ENCODE measurements around the gene UNC5CL.

DNA sequence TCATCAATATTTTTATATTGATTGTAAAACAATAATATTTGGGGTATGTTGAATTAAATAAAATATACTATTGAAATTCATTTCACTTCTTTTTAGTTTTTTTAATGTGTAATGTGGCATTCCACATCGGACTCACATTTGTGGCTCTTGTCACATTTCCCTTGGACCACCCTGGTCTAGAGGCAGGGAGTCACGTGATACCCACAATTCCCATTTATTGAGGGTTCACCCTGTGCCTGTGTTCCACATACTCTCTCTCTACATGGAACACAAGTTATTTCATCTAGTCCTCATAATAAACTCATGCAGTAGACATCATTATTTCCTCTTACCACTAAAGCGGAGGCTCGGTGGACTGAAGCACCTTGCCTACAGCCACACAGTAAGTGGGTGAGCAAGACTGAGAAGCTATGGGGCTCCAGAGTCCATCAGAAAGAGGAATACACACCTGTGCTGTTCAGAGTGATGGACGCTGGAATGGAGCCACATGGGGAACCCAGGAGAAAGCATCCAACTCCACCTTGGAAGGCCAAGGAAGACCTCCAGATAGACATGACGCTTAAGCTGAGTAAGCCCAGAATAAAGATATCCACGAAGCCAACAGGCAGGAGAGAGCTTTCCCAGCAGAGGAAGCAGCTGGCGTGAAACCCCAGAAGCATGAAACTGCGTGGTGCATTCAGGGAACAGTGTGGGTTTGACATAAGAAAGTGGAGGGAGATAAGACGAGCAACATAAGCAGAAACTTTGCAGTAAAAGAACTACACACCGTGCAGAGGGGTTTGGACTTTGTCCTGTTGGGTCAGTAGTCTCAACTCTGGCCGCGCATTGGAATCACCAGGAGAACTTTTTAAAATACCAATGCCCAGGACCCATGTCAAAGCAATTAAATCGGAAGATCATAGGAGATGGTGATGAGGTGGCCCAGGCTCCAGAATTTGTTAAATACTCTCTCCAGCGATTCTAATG lies 49.5 kb downstream of the UNC5CL start:
- TF ChIP-seq, protein P1, sequence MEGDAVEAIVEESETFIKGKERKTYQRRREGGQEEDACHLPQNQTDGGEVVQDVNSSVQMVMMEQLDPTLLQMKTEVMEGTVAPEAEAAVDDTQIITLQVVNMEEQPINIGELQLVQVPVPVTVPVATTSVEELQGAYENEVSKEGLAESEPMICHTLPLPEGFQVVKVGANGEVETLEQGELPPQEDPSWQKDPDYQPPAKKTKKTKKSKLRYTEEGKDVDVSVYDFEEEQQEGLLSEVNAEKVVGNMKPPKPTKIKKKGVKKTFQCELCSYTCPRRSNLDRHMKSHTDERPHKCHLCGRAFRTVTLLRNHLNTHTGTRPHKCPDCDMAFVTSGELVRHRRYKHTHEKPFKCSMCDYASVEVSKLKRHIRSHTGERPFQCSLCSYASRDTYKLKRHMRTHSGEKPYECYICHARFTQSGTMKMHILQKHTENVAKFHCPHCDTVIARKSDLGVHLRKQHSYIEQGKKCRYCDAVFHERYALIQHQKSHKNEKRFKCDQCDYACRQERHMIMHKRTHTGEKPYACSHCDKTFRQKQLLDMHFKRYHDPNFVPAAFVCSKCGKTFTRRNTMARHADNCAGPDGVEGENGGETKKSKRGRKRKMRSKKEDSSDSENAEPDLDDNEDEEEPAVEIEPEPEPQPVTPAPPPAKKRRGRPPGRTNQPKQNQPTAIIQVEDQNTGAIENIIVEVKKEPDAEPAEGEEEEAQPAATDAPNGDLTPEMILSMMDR (conservative IDR thresholded peaks at IDR 0.05; ENCODE audit: low read depth in 2 of 2), result no peak
- TF ChIP-seq POLR2AphosphoS5 (IDR thresholded peaks at IDR 0.05; ENCODE audit: low read depth) (no peak), EZH2 (IDR thresholded peaks at IDR 0.05; ENCODE audit: low read depth, unreplicated experiment) (no peak), JUNB (IDR thresholded peaks at IDR 0.05; ENCODE audit: unreplicated experiment) (no peak), EZH2phosphoT487 (IDR thresholded peaks at IDR 0.05; ENCODE audit: unreplicated experiment) (no peak), ZNF331 (CRISPR knock-in tag; IDR thresholded peaks at IDR 0.05; ENCODE audit: low read depth) (no peak), CREB1 (CRISPR knock-in tag; IDR thresholded peaks at IDR 0.05; ENCODE audit: low read depth) (no peak), NANOG (IDR thresholded peaks at IDR 0.05; ENCODE audit: borderline replicate concordance) (no peak), ZNF114 (CRISPR knock-in tag; IDR thresholded peaks at IDR 0.05) (no peak)
- TF ChIP-seq, protein P2, sequence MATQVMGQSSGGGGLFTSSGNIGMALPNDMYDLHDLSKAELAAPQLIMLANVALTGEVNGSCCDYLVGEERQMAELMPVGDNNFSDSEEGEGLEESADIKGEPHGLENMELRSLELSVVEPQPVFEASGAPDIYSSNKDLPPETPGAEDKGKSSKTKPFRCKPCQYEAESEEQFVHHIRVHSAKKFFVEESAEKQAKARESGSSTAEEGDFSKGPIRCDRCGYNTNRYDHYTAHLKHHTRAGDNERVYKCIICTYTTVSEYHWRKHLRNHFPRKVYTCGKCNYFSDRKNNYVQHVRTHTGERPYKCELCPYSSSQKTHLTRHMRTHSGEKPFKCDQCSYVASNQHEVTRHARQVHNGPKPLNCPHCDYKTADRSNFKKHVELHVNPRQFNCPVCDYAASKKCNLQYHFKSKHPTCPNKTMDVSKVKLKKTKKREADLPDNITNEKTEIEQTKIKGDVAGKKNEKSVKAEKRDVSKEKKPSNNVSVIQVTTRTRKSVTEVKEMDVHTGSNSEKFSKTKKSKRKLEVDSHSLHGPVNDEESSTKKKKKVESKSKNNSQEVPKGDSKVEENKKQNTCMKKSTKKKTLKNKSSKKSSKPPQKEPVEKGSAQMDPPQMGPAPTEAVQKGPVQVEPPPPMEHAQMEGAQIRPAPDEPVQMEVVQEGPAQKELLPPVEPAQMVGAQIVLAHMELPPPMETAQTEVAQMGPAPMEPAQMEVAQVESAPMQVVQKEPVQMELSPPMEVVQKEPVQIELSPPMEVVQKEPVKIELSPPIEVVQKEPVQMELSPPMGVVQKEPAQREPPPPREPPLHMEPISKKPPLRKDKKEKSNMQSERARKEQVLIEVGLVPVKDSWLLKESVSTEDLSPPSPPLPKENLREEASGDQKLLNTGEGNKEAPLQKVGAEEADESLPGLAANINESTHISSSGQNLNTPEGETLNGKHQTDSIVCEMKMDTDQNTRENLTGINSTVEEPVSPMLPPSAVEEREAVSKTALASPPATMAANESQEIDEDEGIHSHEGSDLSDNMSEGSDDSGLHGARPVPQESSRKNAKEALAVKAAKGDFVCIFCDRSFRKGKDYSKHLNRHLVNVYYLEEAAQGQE (IDR thresholded peaks at IDR 0.05; ENCODE audit: unreplicated experiment), result no peak
- TF ChIP-seq, protein P3, sequence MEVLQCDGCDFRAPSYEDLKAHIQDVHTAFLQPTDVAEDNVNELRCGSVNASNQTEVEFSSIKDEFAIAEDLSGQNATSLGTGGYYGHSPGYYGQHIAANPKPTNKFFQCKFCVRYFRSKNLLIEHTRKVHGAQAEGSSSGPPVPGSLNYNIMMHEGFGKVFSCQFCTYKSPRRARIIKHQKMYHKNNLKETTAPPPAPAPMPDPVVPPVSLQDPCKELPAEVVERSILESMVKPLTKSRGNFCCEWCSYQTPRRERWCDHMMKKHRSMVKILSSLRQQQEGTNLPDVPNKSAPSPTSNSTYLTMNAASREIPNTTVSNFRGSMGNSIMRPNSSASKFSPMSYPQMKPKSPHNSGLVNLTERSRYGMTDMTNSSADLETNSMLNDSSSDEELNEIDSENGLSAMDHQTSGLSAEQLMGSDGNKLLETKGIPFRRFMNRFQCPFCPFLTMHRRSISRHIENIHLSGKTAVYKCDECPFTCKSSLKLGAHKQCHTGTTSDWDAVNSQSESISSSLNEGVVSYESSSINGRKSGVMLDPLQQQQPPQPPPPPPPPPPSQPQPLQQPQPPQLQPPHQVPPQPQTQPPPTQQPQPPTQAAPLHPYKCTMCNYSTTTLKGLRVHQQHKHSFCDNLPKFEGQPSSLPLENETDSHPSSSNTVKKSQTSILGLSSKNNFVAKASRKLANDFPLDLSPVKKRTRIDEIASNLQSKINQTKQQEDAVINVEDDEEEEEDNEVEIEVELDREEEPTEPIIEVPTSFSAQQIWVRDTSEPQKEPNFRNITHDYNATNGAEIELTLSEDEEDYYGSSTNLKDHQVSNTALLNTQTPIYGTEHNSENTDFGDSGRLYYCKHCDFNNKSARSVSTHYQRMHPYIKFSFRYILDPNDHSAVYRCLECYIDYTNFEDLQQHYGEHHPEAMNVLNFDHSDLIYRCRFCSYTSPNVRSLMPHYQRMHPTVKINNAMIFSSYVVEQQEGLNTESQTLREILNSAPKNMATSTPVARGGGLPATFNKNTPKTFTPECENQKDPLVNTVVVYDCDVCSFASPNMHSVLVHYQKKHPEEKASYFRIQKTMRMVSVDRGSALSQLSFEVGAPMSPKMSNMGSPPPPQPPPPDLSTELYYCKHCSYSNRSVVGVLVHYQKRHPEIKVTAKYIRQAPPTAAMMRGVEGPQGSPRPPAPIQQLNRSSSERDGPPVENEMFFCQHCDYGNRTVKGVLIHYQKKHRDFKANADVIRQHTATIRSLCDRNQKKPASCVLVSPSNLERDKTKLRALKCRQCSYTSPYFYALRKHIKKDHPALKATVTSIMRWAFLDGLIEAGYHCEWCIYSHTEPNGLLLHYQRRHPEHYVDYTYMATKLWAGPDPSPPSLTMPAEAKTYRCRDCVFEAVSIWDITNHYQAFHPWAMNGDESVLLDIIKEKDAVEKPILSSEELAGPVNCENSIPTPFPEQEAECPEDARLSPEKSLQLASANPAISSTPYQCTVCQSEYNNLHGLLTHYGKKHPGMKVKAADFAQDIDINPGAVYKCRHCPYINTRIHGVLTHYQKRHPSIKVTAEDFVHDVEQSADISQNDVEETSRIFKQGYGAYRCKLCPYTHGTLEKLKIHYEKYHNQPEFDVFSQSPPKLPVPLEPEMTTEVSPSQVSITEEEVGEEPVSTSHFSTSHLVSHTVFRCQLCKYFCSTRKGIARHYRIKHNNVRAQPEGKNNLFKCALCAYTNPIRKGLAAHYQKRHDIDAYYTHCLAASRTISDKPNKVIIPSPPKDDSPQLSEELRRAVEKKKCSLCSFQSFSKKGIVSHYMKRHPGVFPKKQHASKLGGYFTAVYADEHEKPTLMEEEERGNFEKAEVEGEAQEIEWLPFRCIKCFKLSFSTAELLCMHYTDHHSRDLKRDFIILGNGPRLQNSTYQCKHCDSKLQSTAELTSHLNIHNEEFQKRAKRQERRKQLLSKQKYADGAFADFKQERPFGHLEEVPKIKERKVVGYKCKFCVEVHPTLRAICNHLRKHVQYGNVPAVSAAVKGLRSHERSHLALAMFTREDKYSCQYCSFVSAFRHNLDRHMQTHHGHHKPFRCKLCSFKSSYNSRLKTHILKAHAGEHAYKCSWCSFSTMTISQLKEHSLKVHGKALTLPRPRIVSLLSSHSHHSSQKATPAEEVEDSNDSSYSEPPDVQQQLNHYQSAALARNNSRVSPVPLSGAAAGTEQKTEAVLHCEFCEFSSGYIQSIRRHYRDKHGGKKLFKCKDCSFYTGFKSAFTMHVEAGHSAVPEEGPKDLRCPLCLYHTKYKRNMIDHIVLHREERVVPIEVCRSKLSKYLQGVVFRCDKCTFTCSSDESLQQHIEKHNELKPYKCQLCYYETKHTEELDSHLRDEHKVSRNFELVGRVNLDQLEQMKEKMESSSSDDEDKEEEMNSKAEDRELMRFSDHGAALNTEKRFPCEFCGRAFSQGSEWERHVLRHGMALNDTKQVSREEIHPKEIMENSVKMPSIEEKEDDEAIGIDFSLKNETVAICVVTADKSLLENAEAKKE (CRISPR knock-in tag; IDR thresholded peaks at IDR 0.05), result no peak
- TF ChIP-seq, protein P4, sequence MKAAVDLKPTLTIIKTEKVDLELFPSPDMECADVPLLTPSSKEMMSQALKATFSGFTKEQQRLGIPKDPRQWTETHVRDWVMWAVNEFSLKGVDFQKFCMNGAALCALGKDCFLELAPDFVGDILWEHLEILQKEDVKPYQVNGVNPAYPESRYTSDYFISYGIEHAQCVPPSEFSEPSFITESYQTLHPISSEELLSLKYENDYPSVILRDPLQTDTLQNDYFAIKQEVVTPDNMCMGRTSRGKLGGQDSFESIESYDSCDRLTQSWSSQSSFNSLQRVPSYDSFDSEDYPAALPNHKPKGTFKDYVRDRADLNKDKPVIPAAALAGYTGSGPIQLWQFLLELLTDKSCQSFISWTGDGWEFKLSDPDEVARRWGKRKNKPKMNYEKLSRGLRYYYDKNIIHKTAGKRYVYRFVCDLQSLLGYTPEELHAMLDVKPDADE (IDR thresholded peaks at IDR 0.05), result no peak

Data from GM23338 (cell line).